Glutamatergic neuron (in vitro differentiated cells): ENCODE data around the gene C1QTNF4. TPM values are rescaled to one million over a fixed set of nuclear protein-coding genes. Genes with fewer than 3 reads are reported as not detected.
A peak's percentile ranks its signal among the peaks of the same experiment; 100 is the strongest.

ENCODE experiments used
- DNase-seq: peaks from one replicate; pipeline ENCODE4 v3.0.0; 2022
- H3K27ac Mint-ChIP-seq: one replicate; pipeline ENCODE4 v1.8.0; 2020; ENCODE audit warnings: mild to moderate bottlenecking, mixed read lengths, inconsistent platforms; ENCODE audit not compliant: unreplicated experiment
- H3K27me3 Mint-ChIP-seq: one replicate; pipeline ENCODE4 v1.8.0; 2020; ENCODE audit warnings: mild to moderate bottlenecking, moderate library complexity, mixed read lengths, inconsistent platforms; ENCODE audit not compliant: unreplicated experiment
- H3K36me3 Mint-ChIP-seq: one replicate; pipeline ENCODE4 v1.8.0; 2020; ENCODE audit warnings: mild to moderate bottlenecking, mixed read lengths, inconsistent platforms; ENCODE audit not compliant: unreplicated experiment
- H3K4me1 Mint-ChIP-seq: one replicate; pipeline ENCODE4 v1.8.0; 2020; ENCODE audit warnings: mild to moderate bottlenecking, low read depth, mixed read lengths, inconsistent platforms; ENCODE audit not compliant: unreplicated experiment
- H3K4me3 Mint-ChIP-seq: one replicate; pipeline ENCODE4 v1.8.0; 2020; ENCODE audit warnings: mild to moderate bottlenecking, mixed read lengths, inconsistent platforms; ENCODE audit not compliant: unreplicated experiment
- H3K9me3 Mint-ChIP-seq: one replicate; pipeline ENCODE4 v1.8.0; 2020; ENCODE audit warnings: mild to moderate bottlenecking, moderate library complexity, mixed read lengths, inconsistent platforms; ENCODE audit not compliant: unreplicated experiment
- CTCF ChIP-seq: fragments of 200-600 bp; sonication (generic); IDR thresholded peaks from one replicate; pipeline ENCODE4 v1.5.0; 2021; ENCODE audit not compliant: partially characterized antibody, unreplicated experiment
- total RNA-seq: library from RNA; stranded (reverse); fragmentation: NEBNext Ultra II Directional; extraction: Animal tissue kit (Norgen Biotek cat#: 25700); gene quantifications from one replicate; pipeline ENCODE4 v1.2.1, GENCODE V29; 2021; ENCODE audit not compliant: unreplicated experiment

The C1QTNF4 gene
- total RNA-seq, 1 donor from 2014 or later: 7.0 TPM

GRCh38 chr11:47616726-47617416 lies 22.7 kb upstream of the C1QTNF4 start:
- H3K4me1 Mint-ChIP-seq: no peaks in the 10 kb centered on the region
- DNase-seq: peak; percentile 56
- TF ChIP-seq CTCF: peak; percentile 33
- no peaks in the 10 kb centered on the region for H3K27me3 Mint-ChIP-seq
- H3K36me3 Mint-ChIP-seq: no peaks in the 10 kb centered on the region
- no peak overlapping the region for H3K4me3 Mint-ChIP-seq
- H3K27ac Mint-ChIP-seq: no peak overlapping the region
- peaks cover 2% of the 10 kb centered on the region for H3K9me3 Mint-ChIP-seq

- H3K4me3 Mint-ChIP-seq: no peak overlapping the region
- no peak for DNase-seq
- peaks cover 4% of the 10 kb centered on the region for H3K36me3 Mint-ChIP-seq
Observed at GRCh38 chr11:47615249-47615648, 21.0 kb upstream of the C1QTNF4 start.

GRCh38 chr11:47611348-47611794 lies 17.2 kb upstream of the C1QTNF4 start:
- H3K4me3 Mint-ChIP-seq: no peak overlapping the region
- peaks cover 15% of the 10 kb centered on the region for H3K4me1 Mint-ChIP-seq
- no peak overlapping the region for H3K27ac Mint-ChIP-seq
- no peak for DNase-seq
- H3K36me3 Mint-ChIP-seq: peaks cover 8% of the 10 kb centered on the region
- peaks cover 4% of the 10 kb centered on the region for H3K9me3 Mint-ChIP-seq
- no peak for TF ChIP-seq CTCF
- H3K27me3 Mint-ChIP-seq: peaks cover 2% of the 10 kb centered on the region

More at GRCh38 chr11:47615249-47615648, 21.0 kb upstream of the C1QTNF4 start:
- TF ChIP-seq CTCF: no peak
- Mint-ChIP-seq H3K27me3 (no peaks in the 10 kb centered on the region), H3K4me1 (no peaks in the 10 kb centered on the region), H3K27ac (no peak overlapping the region), H3K9me3 (peaks cover 2% of the 10 kb centered on the region)

GRCh38 chr11:47609675-47610074 lies 15.5 kb upstream of the C1QTNF4 start:
- Mint-ChIP-seq H3K27me3 (peaks cover 2% of the 10 kb centered on the region), H3K4me3 (no peak overlapping the region), H3K9me3 (peaks cover 2% of the 10 kb centered on the region), H3K4me1 (peaks cover 20% of the 10 kb centered on the region), H3K27ac (no peak overlapping the region), H3K36me3 (peaks cover 8% of the 10 kb centered on the region)
- no peak for TF ChIP-seq CTCF
- DNase-seq: no peak

GRCh38 chr11:47607380-47607779 lies 13.2 kb upstream of the C1QTNF4 start:
- Mint-ChIP-seq H3K27me3 (peaks cover 3% of the 10 kb centered on the region), H3K9me3 (peaks cover 2% of the 10 kb centered on the region), H3K27ac (peak overlapping the region; percentile 18), H3K4me3 (no peak overlapping the region), H3K4me1 (peaks cover 20% of the 10 kb centered on the region), H3K36me3 (peaks cover 8% of the 10 kb centered on the region)
- TF ChIP-seq CTCF: no peak
- DNase-seq: no peak
